ENCODE results near the gene ZNF678.

ZNF678 gene

DNA sequence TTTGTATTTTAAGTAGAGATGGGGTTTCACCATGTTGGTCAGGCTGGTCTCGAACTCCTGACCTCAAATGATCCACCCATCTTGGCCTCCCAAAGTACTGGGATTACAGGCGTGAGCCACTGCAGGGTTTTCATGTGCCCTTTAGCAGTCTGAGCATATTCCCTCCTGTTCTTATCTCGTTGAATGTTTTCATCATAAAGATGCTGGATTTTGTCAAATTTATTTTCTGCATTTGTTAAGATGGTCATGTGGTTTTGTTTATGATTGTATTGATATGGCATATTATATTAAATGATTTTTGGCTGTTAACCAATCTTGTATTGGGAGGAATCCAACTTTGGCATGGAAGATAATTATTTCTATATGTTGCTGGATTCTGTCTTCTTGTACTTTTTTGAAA is 163.0 kb downstream of the ZNF678 start:
- no peak for DNase-seq

Measured in DMS79 treated with DMSO at 0.1 percent for 48 hours (cell line).